ENCODE measurements around the gene AGER. TPM values are rescaled to one million over a fixed set of nuclear protein-coding genes. Genes with fewer than 3 reads are reported as not detected.
A peak's percentile ranks its signal among the peaks of the same experiment; 100 is the strongest.
"Not testable (repeated sequence)": the region's sequence is repeated elsewhere in the genome, so short reads cannot be mapped to it uniquely, and the experiment has no call there.

The AGER gene
- total RNA-seq, 4 donors from 2014 or later, result 0.59 to 1.7 (median 1.4) TPM

DNA sequence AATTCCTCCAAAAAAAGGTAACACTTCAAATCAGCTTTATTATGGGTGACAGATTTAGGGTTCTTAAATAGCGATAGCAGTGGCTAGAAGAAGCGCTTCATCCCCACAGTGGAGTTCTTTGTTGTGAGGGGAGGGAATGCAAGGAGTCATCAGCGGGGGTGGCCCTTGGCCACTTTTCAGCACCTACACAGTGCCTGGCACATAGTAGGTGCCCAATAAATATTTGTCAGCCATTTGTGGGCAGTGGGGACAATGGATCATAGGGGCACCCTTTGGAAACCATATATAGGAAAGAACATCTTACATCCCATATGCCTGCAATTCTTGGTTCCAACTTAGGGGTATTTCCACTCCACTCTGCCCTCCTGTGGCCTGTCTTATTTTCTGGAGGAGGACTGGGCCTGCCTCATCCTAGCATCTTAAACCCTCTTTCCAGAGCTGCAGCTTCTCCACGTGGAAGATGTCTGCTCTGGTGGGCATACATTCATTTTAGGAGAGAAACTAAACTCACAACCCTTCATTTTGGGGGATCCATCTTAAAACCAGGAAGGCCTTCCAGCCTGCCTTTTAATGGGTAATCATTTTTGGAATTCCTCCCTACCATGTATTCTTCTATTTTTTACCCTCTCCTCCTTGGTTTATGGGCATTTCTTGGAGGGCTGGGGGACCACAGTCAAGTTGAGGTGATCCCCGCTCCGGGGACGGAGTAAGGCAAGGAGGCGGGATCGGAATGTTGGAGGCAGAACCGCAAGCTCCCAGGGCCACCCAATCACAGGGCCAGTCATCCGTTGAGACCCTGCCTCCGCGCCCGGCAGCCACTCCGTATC lies 11.0 kb upstream of the AGER start:
- Histone ChIP-seq H3K4me3 (peak overlapping the region; percentile 20 to 96 (median 81)), H3K27ac (peak overlapping the region; percentile 84 to 100 (median 99)), H3K4me1 (peaks cover 5 to 69% (median 33%) of the 10 kb centered on the region in 3 donors), H3K9me3 (no peaks in the 10 kb centered on the region), H3K27me3 (no peaks in the 10 kb centered on the region), H3K36me3 (no peaks in the 10 kb centered on the region)
- intact Hi-C loops (cut with DNase I), result no loop called here
- WGBS, 2 donors, result 16 to 64% methylated on average over 4 to 15 of the region's 15 CpGs
- no peak for DNase-seq
- peak in 3 of 4 donors; percentile 22 to 82 (median 29) for TF ChIP-seq POLR2A (IDR thresholded peaks at IDR 0.05)
- TF ChIP-seq, protein P1, sequence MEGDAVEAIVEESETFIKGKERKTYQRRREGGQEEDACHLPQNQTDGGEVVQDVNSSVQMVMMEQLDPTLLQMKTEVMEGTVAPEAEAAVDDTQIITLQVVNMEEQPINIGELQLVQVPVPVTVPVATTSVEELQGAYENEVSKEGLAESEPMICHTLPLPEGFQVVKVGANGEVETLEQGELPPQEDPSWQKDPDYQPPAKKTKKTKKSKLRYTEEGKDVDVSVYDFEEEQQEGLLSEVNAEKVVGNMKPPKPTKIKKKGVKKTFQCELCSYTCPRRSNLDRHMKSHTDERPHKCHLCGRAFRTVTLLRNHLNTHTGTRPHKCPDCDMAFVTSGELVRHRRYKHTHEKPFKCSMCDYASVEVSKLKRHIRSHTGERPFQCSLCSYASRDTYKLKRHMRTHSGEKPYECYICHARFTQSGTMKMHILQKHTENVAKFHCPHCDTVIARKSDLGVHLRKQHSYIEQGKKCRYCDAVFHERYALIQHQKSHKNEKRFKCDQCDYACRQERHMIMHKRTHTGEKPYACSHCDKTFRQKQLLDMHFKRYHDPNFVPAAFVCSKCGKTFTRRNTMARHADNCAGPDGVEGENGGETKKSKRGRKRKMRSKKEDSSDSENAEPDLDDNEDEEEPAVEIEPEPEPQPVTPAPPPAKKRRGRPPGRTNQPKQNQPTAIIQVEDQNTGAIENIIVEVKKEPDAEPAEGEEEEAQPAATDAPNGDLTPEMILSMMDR (IDR thresholded peaks at IDR 0.05), result peak in 3 of 6 experiments; percentile 49 to 60 (median 50)

DNA sequence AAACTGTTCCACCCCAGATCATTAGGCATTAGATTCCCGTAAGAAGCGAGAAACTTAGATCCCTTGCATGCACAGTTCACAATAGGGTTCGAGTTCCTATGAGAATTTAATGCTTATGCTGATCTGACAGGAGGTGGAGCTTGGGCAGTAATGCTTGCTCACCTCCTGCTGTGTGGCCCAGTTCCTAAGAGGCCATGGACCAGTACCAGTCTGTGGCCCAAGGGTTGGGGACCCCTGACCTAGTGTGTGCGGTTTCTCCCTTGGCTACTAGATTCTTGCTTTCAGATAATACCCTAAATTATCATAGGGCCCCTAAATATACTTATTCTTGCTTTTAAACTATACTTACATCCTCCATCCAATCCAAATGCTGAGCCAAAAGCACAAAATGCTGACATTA lies 10.3 kb upstream of the AGER start:
- no peaks in the 10 kb centered on the region for H3K9me3 ChIP-seq
- no peak for DNase-seq
- H3K36me3 ChIP-seq, result no peaks in the 10 kb centered on the region
- H3K4me3 ChIP-seq, result no peak overlapping the region
- intact Hi-C loops (cut with DNase I), result no loop called here
- peaks cover 5 to 71% (median 33%) of the 10 kb centered on the region in 3 donors for H3K4me1 ChIP-seq
- no peaks in the 10 kb centered on the region for H3K27me3 ChIP-seq
- TF ChIP-seq, protein P1 (IDR thresholded peaks at IDR 0.05), result no peak
- TF ChIP-seq POLR2A (IDR thresholded peaks at IDR 0.05), result no peak
- peak overlapping the region; percentile 84 to 100 (median 99) for H3K27ac ChIP-seq
- 87 to 100% methylated on average over 2 to 4 of the region's 4 CpGs for WGBS, 2 donors

DNA sequence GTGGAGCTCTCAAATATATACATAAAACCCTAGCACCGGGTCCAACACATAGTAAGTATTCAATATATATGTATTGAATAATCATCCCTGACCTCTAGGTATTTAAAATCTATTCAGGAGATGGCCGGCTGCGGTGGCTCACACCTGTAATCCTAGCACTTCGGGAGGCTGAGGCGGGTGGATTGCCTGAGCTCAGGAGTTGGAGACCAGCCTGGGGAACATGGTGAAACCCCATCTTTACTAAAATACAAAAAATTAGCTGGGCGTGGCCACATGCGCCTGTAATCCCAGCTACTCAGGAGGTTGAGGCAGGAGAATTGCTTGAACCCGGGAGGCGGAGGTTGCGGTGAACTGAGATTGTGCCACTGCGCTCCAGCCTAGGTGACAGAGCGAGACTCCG lies 9.0 kb upstream of the AGER start:
- peaks cover 17 to 84% (median 39%) of the 10 kb centered on the region in 3 donors for H3K4me1 ChIP-seq
- H3K36me3 ChIP-seq; intact Hi-C loops (cut with DNase I); H3K9me3 ChIP-seq; DNase-seq; H3K27me3 ChIP-seq: not testable (repeated sequence)
- 76 to 79% methylated on average over 12 to 13 of the region's 13 CpGs for WGBS, 2 donors
- H3K4me3 ChIP-seq, result peak overlapping the region in 3 of 4 donors; percentile 33 to 88 (median 86)
- peak overlapping the region; percentile 95 to 99 (median 98) for H3K27ac ChIP-seq

DNA sequence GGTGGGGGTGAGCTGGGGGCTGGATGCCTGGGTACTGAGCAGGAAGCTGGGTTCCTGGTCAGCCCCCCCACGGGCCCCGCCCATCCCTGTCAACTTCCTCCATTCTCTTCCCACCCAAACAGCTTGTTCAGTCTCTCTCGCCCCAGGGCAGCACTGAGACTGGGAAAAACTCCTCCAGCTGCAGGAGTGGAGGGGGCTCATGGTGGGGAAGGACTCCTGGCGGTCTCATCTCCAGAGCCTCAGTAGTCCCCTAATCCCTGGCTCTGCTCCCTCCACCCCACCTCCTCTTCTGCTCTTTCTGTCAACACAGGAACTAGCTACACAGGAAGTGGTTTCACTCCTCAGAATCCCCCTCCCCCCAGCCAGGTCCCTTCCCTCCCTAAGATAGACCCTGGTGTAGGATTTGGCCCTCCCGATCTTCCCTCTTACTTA lies 8.6 kb upstream of the AGER start, which contains the start of gene GPSM3:
TSS of gene GPSM3 (minus strand) at position 36 of the 432 bp plus-strand sequence. CDS start 130 bp downstream, outside the sequence.
- WGBS, 2 donors, result 21 to 26% methylated on average over 4 to 5 of the region's 5 CpGs
- DNase-seq, result no peak
- peaks cover 22 to 87% (median 44%) of the 10 kb centered on the region in 3 donors for H3K4me1 ChIP-seq
- peak in 1 of 4 donors; percentile 46 for TF ChIP-seq POLR2A (IDR thresholded peaks at IDR 0.05)
- TF ChIP-seq, protein P1 (IDR thresholded peaks at IDR 0.05), result no peak
- peaks cover 0 to 7% (median 2%) of the 10 kb centered on the region in 3 donors for H3K36me3 ChIP-seq
- no peaks in the 10 kb centered on the region for H3K27me3 ChIP-seq
- H3K4me3 ChIP-seq, result peak within 1 kb of the TSS; percentile 14 to 88 (median 60)
- intact Hi-C loops (cut with DNase I), result no loop called here
- peak within 1 kb of the TSS; percentile 95 to 99 (median 98) for H3K27ac ChIP-seq
- no peaks in the 10 kb centered on the region for H3K9me3 ChIP-seq

DNA sequence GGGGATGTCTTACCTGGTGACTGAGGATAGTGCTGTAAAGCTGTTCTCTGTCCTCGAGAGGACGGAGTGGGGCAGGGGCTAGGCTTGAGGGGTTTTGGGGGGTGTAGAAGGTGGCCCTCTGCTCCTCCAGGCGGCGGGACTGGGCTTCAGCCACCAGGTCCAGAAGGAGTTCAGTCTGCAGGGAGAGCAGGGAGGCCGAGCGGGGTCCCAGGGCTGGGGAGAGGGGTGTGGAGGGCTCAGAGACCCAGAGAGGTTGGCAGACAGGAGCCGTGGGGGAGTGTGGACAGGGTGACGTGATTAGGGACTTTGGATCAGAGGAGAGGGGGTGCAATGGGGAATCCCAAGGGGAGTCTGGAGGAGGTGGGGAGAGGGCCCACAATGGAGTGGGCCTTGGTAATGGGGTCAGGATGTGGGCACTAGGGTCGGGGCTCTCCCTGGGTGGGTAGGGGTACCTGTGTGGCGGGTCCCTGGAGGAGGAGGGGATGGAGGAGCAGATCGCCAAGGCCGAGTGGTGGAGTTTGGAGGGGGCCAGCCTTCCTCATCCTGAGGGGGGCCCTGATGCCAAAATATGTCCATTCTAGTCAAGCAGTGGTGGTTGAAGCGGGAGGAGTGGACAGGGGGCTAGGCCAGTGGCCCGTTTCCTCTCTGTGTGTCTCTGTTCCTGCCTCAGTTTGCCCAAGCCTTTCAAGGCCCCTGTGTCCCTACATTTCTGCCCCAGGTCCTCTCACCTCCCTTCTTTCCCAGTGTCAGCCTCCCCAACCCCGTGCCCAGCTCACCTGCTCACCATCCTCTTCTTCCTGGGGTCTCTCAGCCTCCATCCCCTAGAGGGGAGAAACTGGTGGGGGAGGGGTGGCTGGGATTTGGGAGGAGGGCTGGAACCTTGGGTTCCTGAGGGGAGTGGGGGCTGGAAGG lies 7.9 kb upstream of the AGER start:
- DNase-seq, result no peak
- 56 to 60% methylated on average over 13 to 15 of the region's 15 CpGs for WGBS, 2 donors
- Histone ChIP-seq H3K27ac (peak overlapping the region; percentile 95 to 99 (median 98)), H3K4me1 (peaks cover 22 to 87% (median 46%) of the 10 kb centered on the region in 3 donors), H3K9me3 (no peaks in the 10 kb centered on the region), H3K27me3 (no peaks in the 10 kb centered on the region), H3K36me3 (peaks cover 6 to 13% (median 9%) of the 10 kb centered on the region in 3 donors), H3K4me3 (peak overlapping the region; percentile 14 to 88 (median 60))
- TF ChIP-seq, protein P1 (IDR thresholded peaks at IDR 0.05), result no peak
- no peak for TF ChIP-seq POLR2A (IDR thresholded peaks at IDR 0.05)
- intact Hi-C loops (cut with DNase I), result no loop called here
